NCI-H187 (cell line): ENCODE data around the gene ACOXL.

Experiments used
- DNase-seq, 2 experiments: peaks; one replicate each; lab custom pipeline; 2025; lab: John Stamatoyannopoulos, UW

ACOXL gene

DNA sequence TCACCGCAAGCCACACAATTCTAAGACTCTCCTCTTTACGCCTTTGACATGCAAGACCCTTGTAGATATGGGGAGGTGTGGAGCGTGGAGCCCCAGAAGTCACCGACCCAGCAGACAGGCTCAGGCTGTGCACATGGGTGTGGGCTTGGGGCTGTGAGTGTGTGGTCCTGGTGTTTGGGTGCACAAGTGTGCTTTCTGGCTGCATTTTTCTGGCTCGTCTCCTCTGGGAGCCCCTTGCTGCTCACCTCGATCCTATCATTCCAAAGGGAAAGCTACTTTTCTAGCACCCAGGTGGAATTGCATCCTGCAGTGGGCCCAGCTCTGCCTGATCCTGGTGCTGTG lies 143.0 kb downstream of the ACOXL start:
- DNase-seq = no peak

DNA sequence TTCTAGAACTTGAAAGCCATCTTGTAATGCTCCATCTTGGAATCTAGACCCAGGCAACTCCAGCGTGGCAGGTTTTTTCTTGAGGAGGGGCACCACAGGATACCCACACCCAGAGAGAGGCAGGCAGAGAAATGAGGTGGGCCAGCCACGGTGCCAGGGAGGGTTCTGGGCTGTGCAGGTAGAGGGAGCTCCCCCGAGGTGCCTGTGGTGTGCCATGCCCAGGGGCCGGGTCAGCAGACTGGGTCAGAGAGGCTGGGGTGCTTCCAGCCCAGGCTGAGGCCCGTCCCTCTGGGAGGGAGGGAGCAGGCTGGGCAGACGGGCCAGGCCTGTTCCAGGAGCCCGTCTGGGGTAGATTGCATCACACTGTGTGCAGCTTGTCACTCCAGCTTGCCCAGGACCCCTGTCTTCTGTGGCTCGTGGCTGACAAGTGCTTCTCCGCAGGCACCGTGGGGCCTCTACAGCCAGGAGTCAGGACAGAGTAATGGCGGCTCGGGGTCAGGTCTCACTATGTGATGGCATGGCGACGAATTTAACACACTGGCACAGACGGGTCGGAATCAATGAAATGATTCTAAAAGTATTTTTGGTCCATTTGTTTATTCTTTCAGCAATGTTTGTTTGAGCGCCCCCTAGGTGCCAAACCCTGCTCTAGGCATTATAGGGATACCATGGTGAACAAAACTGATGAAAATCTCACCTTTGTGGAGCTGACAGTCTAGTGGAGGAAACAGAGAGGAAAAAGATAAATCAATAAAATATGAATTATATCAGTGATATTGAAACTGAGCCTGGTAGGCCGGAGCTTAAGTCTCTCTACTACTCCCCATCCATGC lies 144.0 kb downstream of the ACOXL start:
- DNase-seq = no peak

DNA sequence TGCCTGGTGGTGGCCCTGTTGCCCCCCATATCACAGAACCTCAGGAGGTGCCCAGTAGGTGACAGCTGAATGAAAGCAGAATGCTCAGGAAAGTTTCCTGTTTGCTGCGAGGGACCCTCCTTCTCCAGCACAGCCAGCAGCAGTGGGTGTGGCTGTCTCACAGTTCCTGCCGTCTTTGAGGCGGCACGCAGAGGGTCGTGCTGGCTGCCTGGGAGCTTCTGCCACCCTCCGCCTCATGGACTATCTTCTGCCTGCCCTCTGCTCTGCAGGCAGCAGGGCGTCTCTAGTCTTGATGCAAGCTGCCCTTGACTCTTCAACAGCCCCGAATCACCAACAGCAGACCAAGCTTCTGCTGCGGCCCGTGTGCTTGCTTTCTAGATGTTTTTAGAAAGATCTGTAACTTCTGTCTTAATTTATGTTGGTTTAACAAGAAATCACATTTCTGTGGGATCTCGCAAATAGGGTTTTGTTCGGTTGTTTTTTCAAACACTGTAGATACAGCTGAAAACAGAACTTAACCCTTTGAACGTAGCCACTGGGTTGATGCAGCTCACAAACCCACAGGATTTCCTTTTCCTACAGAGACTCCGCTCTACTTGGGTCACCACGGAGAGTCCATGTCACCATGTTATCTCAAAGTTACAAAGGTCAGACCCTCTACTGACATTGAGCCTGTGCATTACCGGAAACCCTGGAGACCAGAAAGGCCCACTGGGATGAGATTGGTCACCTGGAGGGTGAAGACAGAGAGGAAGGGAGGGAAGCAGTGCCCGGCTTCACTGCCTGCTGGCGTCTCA lies 144.9 kb downstream of the ACOXL start:
- DNase-seq = no peak

- DNase-seq = no peak
Observed at GRCh38 chr2:110878150-110878549, 145.8 kb downstream of the ACOXL start.

DNA sequence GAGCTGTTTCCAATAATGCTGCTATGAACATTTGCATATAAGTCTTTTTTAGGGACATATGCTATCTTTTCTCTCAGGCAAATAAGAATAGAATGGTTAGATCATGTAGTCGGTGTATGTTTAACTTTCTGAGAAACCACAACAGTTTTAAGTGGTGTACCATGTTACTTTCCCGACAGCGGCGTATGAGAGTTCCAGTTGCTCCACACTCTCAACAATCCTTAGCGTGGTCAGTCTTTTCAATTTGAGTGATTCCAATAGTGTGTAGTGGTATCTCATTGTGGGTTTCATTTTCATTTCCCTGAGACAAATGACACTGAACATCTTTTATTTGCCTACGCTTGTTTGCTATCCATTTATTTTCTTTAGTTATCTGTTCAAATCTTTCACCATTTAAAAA lies 149.5 kb downstream of the ACOXL start:
- no peak for DNase-seq

GRCh38 chr2:110883406-110883805 lies 151.0 kb downstream of the ACOXL start:
- no peak for DNase-seq

DNA sequence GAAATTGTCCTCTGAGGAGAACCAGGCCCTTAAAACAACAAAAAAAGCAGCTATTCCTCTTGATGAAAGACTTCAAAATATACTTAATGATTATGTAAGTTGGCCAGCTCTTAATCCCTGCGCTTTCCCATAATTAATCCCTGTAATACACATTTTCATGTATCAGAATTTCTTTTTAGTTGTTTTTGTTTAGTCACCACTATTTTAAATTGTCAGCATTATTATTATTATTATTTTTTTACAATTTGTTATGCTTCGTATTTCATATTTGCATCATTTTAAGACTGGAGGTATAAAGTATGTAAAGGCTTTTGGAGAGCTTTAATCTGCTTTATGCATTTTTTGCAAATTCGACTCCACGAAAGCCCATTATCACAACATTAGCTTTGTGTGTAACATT lies 152.9 kb downstream of the ACOXL start:
- DNase-seq = no peak

DNA sequence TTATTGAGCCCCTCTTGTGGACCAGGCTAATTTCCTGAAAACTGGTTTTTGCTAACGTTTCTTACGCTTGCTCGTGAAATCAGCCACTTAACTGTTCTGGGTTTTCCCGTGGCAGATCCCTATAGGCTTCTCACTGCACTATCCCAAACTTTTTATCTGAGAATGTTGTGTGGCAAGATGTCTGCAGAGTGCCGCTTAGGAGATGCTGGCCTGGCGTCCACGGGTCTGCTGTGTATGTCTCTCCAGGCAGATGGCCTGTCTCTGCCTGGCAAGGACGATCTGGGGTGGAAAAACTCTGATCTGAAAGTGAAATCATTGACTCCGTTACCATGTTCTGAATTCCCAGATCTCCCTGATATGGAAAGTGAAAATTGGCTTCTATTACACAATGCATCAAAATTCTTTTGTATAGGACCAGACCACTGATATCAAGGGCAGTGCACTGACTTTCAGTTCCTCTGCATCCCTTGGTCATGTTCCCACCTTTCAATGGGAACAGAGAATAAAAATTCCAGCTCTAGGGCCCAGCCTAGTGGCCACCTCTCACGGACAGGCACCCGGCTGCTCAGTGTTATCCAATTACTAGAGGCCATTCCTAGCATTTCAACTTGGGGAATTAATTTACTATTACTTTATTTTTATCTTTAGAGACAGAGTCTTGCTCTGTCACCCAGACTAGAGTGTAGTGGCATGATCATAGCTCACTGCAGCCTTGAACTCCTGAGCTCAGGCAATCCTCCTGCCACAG lies 154.6 kb downstream of the ACOXL start:
- no peak for DNase-seq

DNA sequence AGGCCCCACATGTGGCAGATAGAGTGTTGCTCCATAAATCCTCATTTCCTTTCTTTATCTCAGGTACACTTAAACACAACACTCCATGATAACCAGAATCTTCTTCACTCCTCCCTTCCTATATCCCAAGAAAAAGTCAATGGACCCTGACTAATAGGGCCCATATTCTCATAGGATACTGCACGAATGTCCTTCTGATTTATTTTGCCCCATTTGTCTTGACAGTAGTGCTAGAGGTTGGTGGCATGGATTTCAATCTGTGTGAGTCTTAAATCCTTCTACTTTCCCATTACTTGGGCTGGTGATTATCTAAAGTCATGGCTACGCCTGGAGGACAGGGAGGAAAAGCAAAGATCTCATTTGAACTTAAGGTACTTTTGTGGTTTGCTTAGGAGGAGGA lies 156.0 kb downstream of the ACOXL start:
- DNase-seq = no peak

DNA sequence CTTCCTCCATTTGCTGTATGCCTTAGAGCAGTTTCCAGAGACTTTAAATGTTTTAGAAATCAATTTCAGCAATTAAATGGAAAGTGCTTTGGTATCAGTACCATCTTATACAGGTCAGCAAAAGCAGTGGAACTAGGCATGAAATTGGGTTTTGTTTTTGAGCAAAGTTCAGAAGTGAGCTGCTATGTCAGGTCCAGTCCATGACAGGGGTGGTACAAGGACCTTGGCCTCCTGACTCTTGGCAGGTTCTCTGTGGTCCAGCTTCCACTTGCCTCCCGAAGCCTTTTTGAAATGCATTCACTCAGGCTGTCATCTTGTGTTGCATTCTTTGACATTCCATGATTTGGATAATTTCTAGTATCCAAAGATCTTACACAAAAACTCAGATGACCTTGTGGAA lies 159.3 kb downstream of the ACOXL start:
- no peak for DNase-seq

- no peak for DNase-seq
Observed at GRCh38 chr2:110896226-110896625, 163.9 kb downstream of the ACOXL start.

DNA sequence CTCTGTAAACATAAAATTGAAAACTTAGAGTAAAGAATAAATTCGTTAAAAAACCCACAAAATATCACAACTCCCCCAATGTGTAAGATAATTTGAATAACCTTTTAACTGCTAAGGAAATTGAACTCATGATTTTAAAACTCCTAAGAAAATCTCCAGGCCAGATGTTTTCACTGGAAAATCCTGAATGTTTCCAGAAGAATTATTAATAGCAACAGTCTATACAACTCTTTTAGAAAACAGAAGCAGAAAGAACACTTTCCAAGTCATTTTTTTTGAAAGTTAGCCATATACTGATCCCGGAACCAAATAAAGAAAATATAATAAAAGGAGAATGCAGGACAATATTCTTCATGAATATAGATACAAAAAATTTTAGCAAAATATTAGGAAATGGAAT lies 165.6 kb downstream of the ACOXL start:
- no peak for DNase-seq

- DNase-seq = no peak
Observed at GRCh38 chr2:110900191-110900590, 167.8 kb downstream of the ACOXL start.

DNA sequence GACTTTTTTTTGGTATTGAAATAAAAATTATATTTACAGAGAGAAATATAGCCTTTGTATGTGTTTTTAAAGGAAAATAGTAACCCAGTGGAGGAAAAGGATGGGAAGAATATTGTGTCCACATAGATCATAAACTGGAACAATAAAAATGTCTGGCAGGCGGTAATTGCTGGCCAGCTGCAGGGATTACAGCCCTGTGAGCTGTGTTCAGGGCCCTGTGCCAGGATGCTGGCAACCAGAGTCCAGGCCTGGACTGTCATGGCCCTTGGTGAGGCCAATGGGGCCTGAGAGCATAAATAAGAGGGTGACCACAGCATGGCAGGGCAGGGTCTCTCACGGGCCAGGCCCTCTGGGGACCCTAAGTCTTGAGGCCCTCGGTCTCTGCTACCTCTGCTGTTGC lies 171.2 kb downstream of the ACOXL start:
- no peak for DNase-seq

DNA sequence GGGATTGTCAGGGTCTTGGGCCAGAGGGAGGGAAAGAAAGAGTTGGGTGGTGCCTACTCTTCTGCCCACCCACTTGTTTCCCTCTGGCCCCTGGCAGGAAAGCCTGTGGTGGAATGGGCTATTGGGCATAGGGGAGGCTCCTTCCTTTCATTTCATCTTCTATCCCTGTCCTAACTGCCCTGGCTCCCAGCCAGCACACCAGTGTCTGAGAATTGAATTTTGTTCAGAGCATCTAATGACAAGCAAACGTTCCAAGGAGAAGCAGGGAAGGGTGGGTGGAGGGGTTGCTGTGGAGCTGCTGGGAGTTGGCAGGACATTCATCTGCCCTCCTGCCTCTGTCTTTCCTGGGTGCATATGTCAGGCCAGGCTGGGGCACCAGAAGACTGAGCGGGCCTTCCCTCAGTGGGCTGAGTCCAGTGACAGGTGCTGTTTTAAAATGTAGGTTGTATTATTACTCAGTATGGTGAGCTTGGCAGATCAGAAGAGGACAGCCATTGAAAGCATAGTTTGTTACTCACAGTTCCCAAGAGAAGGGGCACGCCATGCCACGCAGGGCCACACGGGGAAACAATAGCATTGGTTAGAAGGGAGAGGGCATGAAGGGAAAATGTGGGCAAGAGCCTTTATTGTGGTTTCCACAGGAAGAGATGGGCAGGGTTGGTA lies 171.9 kb downstream of the ACOXL start:
- no peak for DNase-seq

DNA sequence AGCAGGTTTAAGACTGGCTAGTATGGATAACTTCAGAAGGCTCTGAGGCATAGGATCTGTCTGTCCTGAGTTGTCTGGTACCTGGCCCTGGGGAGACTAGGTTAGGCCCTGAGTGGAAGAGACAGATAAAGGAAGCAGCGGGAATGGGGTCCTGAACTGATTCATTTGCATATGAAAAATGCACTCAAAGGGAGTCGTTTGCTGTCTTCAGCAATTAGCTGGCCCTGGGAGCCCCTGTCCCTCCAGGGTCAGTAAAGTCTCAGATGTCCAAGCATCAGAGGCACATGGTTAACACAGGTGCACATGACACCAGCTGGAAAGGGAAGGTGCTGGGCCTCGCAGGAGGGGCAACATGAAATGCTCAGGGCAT lies 172.4 kb downstream of the ACOXL start:
- DNase-seq = no peak

GRCh38 chr2:110905217-110905616 lies 172.8 kb downstream of the ACOXL start:
- no peak for DNase-seq

GRCh38 chr2:110906613-110907298 lies 174.4 kb downstream of the ACOXL start:
- DNase-seq = no peak

- no peak for DNase-seq
Observed at GRCh38 chr2:110909501-110909900, 177.1 kb downstream of the ACOXL start.

DNA sequence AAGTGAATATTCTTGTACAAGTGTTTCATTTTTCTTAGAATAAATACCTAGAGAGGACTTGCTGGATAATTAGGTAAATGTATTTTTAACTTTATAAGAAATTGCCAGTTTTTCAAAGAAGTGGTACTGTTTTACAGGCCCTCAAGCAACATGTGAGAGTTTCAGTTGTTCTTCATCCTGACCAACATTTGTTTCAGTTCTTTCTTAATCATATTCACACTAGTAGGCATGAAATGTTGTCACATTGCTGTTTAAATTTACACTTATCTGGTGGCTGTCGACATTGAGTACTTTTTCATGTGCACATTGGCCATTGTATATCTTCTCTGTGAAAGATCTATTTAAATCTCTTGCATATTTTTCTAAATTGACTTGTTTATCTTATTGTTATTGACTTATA lies 178.1 kb downstream of the ACOXL start:
- no peak for DNase-seq

- no peak for DNase-seq
Observed at GRCh38 chr2:110919738-110920137, 187.4 kb downstream of the ACOXL start.

GRCh38 chr2:110925479-110925878 lies 193.1 kb downstream of the ACOXL start:
- no peak for DNase-seq
